Caco-2 (cell line): Measurements from ENCODE around the gene BTC. TPM values are rescaled to one million over a fixed set of nuclear protein-coding genes. Genes with fewer than 3 reads are reported as not detected.

Source experiments
- BruUV-seq: library from RNA; stranded (reverse); fragments of 400-500 nt; replicated peaks from 2 replicates; lab custom pipeline; 2021; lab: Mats Ljungman, UMichigan
- CTCF ChIA-PET: fragments of 300-600 bp; sonication (Branson Sonifier 250); formaldehyde crosslinking; loops from one replicate; lab custom pipeline; 2022; ENCODE audit warnings: antibody characterized with exemption; lab: Charles Lee
- POLR2A ChIA-PET: fragments of 300-600 bp; sonication (Branson Sonifier 250); formaldehyde crosslinking; loops from one replicate; lab custom pipeline; 2022; ENCODE audit warnings: antibody characterized with exemption; lab: Charles Lee
- DNase-seq, 2 experiments: peaks; one replicate each; pipeline versions ENCODE4 v3.0.0 to v3.0.0-alpha.2; 2020 to 2022
- H3K27me3 ChIP-seq: replicated peaks from 2 replicates; pipeline ENCODE4 v1.6.0; 2011; ENCODE audit warnings: low read length; ENCODE audit not compliant: control insufficient read depth, insufficient read depth
- H3K36me3 ChIP-seq: 2 replicates; pipeline ENCODE4 v1.5.1; 2011; ENCODE audit warnings: low read length; ENCODE audit not compliant: control insufficient read depth, insufficient read depth
- H3K4me1 ChIP-seq: fragments of 250-450 bp; sonication (Bioruptor Pico); 2 replicates; pipeline ENCODE4 v1.5.1; 2020; ENCODE audit warnings: mild to moderate bottlenecking
- H3K4me3 ChIP-seq: 2 replicates; pipeline ENCODE4 v1.5.1; 2011; ENCODE audit warnings: low read depth, mild to moderate bottlenecking, control low read depth, low read length
- H3K9me3 ChIP-seq: fragments of 250-450 bp; sonication (Bioruptor Pico); 2 replicates; pipeline ENCODE4 v1.5.1; 2020; ENCODE audit warnings: mild to moderate bottlenecking, moderate library complexity
- H3K27ac Mint-ChIP-seq: one replicate; pipeline ENCODE4 v1.8.0; 2022; ENCODE audit warnings: mixed read lengths; ENCODE audit not compliant: unreplicated experiment
- H3K27me3 Mint-ChIP-seq: one replicate; pipeline ENCODE4 v1.8.0; 2022; ENCODE audit warnings: mixed read lengths; ENCODE audit not compliant: insufficient read depth, unreplicated experiment
- H3K36me3 Mint-ChIP-seq: one replicate; pipeline ENCODE4 v1.8.0; 2022; ENCODE audit warnings: mild to moderate bottlenecking, mixed read lengths; ENCODE audit not compliant: insufficient read depth, unreplicated experiment
- H3K4me1 Mint-ChIP-seq: one replicate; pipeline ENCODE4 v1.8.0; 2022; ENCODE audit warnings: low read depth, mixed read lengths; ENCODE audit not compliant: unreplicated experiment
- H3K4me3 Mint-ChIP-seq: one replicate; pipeline ENCODE4 v1.8.0; 2022; ENCODE audit warnings: mild to moderate bottlenecking, moderate library complexity, mixed read lengths; ENCODE audit not compliant: unreplicated experiment
- H3K9me3 Mint-ChIP-seq: one replicate; pipeline ENCODE4 v1.8.0; 2022; ENCODE audit warnings: mixed read lengths; ENCODE audit not compliant: unreplicated experiment
- intact Hi-C: fragments of 100-400 bp; cut with micrococcal nuclease; formaldehyde crosslinking; loops from one replicate; pipeline ENCODE4 v1.10.0; 2022; ENCODE audit not compliant: unreplicated experiment
- total RNA-seq: library from RNA; stranded (reverse); gene quantifications from 2 replicates; pipeline ENCODE4 v1.2.3, GENCODE V29; 2022
- TF ChIP-seq, protein P1 (sequence below), 2 experiments: fragments of 200-600 bp in 1 of 2; IDR thresholded peaks; 1 replicate in 1 of 2; 2 replicates in 1 of 2; pipeline versions ENCODE4 v1.5.1 to v1.8.0; 2011 to 2022; ENCODE audit warnings: antibody characterized with exemption in 1 of 2, control low read depth in 1 of 2, inconsistent platforms in 1 of 2, low read depth in 1 of 2, low read length in 1 of 2, mild to moderate bottlenecking in 1 of 2, moderate library complexity in 1 of 2; ENCODE audit not compliant: insufficient read depth in 1 of 2, severe bottlenecking in 1 of 2, unreplicated experiment in 1 of 2

BTC gene
- total RNA-seq, 1 experiment from 2014 or later = 0.09 TPM

DNA sequence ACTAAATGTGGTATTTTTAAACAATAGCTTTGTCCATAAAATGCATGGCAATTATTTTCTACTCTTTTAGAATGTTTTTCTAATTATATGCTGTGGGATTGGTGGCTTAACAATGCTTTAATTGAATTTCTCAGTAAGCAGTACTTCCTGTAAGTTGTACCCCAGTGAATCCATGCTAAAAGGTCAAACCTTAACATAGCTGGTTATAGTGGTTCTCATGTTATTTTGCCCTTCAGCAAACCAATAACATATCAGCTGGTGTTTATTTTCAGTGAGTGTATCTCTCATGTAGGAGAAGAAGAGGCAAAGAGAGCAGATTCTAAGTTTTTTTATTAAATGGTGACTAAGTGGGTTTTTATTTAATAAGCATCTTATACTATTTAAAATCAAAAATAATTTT lies 41.5 kb downstream of the BTC start:
- TF ChIP-seq, protein P1, sequence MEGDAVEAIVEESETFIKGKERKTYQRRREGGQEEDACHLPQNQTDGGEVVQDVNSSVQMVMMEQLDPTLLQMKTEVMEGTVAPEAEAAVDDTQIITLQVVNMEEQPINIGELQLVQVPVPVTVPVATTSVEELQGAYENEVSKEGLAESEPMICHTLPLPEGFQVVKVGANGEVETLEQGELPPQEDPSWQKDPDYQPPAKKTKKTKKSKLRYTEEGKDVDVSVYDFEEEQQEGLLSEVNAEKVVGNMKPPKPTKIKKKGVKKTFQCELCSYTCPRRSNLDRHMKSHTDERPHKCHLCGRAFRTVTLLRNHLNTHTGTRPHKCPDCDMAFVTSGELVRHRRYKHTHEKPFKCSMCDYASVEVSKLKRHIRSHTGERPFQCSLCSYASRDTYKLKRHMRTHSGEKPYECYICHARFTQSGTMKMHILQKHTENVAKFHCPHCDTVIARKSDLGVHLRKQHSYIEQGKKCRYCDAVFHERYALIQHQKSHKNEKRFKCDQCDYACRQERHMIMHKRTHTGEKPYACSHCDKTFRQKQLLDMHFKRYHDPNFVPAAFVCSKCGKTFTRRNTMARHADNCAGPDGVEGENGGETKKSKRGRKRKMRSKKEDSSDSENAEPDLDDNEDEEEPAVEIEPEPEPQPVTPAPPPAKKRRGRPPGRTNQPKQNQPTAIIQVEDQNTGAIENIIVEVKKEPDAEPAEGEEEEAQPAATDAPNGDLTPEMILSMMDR (IDR thresholded peaks at IDR 0.05; ENCODE audit: insufficient read depth in 1 of 2, low read depth in 1 of 2, low read length in 1 of 2, severe bottlenecking in 1 of 2, unreplicated experiment in 1 of 2) = no peak
- no peaks in the 10 kb centered on the region; the same call in 1 of the 2 replicates for H3K4me1 ChIP-seq
- intact Hi-C loops = no loop called here
- no peak overlapping the region for H3K4me3 Mint-ChIP-seq
- DNase-seq = no peak
- no peak overlapping the region for H3K27ac Mint-ChIP-seq
- H3K4me1 Mint-ChIP-seq = peaks cover 6% of the 10 kb centered on the region
- H3K27me3 Mint-ChIP-seq = peaks cover 8% of the 10 kb centered on the region
- H3K4me3 ChIP-seq = no peak overlapping the region
- no peaks in the 10 kb centered on the region for H3K9me3 ChIP-seq
- ChIA-PET POLR2A (no interaction called here), CTCF (no interaction called here)
- H3K27me3 ChIP-seq = no peaks in the 10 kb centered on the region
- no peaks in the 10 kb centered on the region for H3K9me3 Mint-ChIP-seq
- no peaks in the 10 kb centered on the region for H3K36me3 Mint-ChIP-seq
- no peaks in the 10 kb centered on the region for H3K36me3 ChIP-seq
- BruUV-seq = no TSS peak

DNA sequence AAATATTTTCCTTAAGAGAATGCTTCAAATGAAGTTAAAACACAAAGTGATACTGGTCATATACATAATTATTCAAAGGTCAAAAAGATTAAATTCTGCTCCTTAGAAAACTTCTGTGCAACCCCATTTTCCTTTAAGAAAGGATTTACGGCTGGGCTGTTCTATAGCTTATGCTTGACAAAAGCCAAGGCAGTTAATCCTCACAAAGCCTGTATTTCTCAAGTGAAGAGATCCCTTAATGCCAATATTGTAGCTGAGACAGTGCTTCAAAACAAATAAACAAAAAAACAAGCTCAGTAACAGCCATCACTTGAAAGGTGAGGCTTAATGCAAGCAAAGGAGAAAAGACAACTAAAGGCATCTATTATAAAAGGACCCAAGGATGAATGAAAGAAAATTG lies 42.5 kb downstream of the BTC start:
- Histone ChIP-seq H3K4me3 (no peak overlapping the region), H3K9me3 (no peaks in the 10 kb centered on the region), H3K4me1 (no peaks in the 10 kb centered on the region; the same call in 1 of the 2 replicates), H3K27me3 (no peaks in the 10 kb centered on the region), H3K36me3 (no peaks in the 10 kb centered on the region)
- no peak for DNase-seq
- intact Hi-C loops = no loop called here
- Mint-ChIP-seq H3K4me3 (no peak overlapping the region), H3K4me1 (peaks cover 6% of the 10 kb centered on the region), H3K27ac (no peak overlapping the region), H3K36me3 (no peaks in the 10 kb centered on the region), H3K27me3 (peaks cover 8% of the 10 kb centered on the region), H3K9me3 (no peaks in the 10 kb centered on the region)
- ChIA-PET CTCF (interaction anchor here (0.6 kb wide), 1 partner anchor 1834 kb away, joined by 3 read pairs; no protein-coding TSS in a partner anchor), POLR2A (no interaction called here)
- TF ChIP-seq, protein P1 (IDR thresholded peaks at IDR 0.05; ENCODE audit: insufficient read depth in 1 of 2, low read depth in 1 of 2, low read length in 1 of 2, severe bottlenecking in 1 of 2, unreplicated experiment in 1 of 2) = no peak
- no TSS peak for BruUV-seq

DNA sequence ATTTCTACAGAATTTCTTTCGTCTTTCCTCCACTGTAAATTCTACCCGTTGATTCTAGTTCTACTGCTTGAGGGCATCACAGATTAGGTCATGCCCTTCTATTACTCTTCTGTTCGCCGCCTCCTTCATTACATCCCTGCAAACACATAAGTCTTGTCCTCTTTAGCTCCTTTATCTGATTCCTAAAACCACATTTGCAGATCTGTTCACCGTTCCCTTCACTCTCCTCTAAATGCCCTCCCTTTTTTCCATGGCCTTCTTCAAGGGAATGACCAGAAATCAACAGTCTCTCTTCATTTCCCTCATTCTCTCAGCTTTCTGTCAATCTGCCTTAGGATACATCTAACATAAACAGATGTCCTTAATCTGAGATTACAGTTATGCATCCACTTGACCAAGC lies 43.1 kb downstream of the BTC start:
- Mint-ChIP-seq H3K4me1 (peaks cover 6% of the 10 kb centered on the region), H3K27ac (no peak overlapping the region), H3K27me3 (peaks cover 8% of the 10 kb centered on the region), H3K36me3 (no peaks in the 10 kb centered on the region), H3K9me3 (no peaks in the 10 kb centered on the region), H3K4me3 (no peak overlapping the region)
- H3K4me3 ChIP-seq = no peak overlapping the region
- ChIA-PET CTCF (no interaction called here), POLR2A (no interaction called here)
- no peak for DNase-seq
- intact Hi-C loops = no loop called here
- H3K27me3 ChIP-seq = no peaks in the 10 kb centered on the region
- H3K4me1 ChIP-seq = no peaks in the 10 kb centered on the region
- TF ChIP-seq, protein P1 (IDR thresholded peaks at IDR 0.05; ENCODE audit: insufficient read depth in 1 of 2, low read depth in 1 of 2, low read length in 1 of 2, severe bottlenecking in 1 of 2, unreplicated experiment in 1 of 2) = no peak
- no peaks in the 10 kb centered on the region for H3K9me3 ChIP-seq
- H3K36me3 ChIP-seq = no peaks in the 10 kb centered on the region
- no TSS peak for BruUV-seq
